ENCODE measurements around the gene SEMA7A. TPM values are rescaled to one million over a fixed set of nuclear protein-coding genes. Genes with fewer than 3 reads are reported as not detected.

The SEMA7A gene
- polyA plus RNA-seq, 1 of the 3 experiments (the other 2 are of a cell fraction), result 1.3 TPM

GRCh38 chr15:74375303-74375693, 58.5 kb downstream of the SEMA7A start:
- DNase-seq, result peak; percentile 79
- no peaks in the 10 kb centered on the region for H3K36me3 ChIP-seq (replicated peaks in 1 of 2; ENCODE audit: control insufficient read depth in 1 of 2, insufficient read depth in 2 of 2, low read length in 1 of 2)
- H3K9me3 ChIP-seq, result no peaks in the 10 kb centered on the region
- H3K79me2 ChIP-seq (ENCODE audit: insufficient read depth), result no peaks in the 10 kb centered on the region
- no peak overlapping the region for H3K27ac ChIP-seq (ENCODE audit: low read depth in 2 of 2, low read length in 1 of 2)
- H2AFZ ChIP-seq (ENCODE audit: low read depth), result no peak overlapping the region
- WGBS (ENCODE audit: low lambda C conversion rate), result 3% methylated on average over 8 of the region's 9 CpGs
- H4K20me1 ChIP-seq (ENCODE audit: insufficient read depth), result no peaks in the 10 kb centered on the region
- H3K27me3 ChIP-seq (ENCODE audit: insufficient read depth), result peaks cover 27% of the 10 kb centered on the region
- POLR2A ChIA-PET, result no interaction called here
- H3K9me2 ChIP-seq, result no peaks in the 10 kb centered on the region
- CTCF ChIA-PET, result interaction anchor here (0.8 to 23.8 kb wide), 35 partner anchors 10 to 402 kb away, joined by 3 to 779 read pairs (median 4); partner anchors contain the start of genes ARID3B, SEMA7A and UBL7
- TF ChIP-seq SMC3 (IDR thresholded peaks at IDR 0.05; ENCODE audit: low read depth, low read length) (peak; percentile 60), RFX5 (IDR thresholded peaks at IDR 0.05; ENCODE audit: low read length) (peak; percentile 34; the same call in 1 of the 2 replicates), RAD21 (IDR thresholded peaks at IDR 0.05; ENCODE audit: low read length) (peak; percentile 79), EZH2phosphoT487 (IDR thresholded peaks at IDR 0.05; ENCODE audit: borderline replicate concordance, low read depth) (no peak), CTCF (IDR thresholded peaks at IDR 0.05) (peak; percentile 92), MXI1 (IDR thresholded peaks at IDR 0.05; ENCODE audit: low read depth, low read length) (peak; percentile 44; the same call in 1 of the 2 replicates)
- H3K4me2 ChIP-seq, result peak overlapping the region; percentile 100; the same call in 1 of the 2 replicates
- no peaks in the 10 kb centered on the region for H3F3A ChIP-seq (replicated peaks; ENCODE audit: insufficient read depth)
- H3K4me1 ChIP-seq (ENCODE audit: control insufficient read depth in 1 of 2, insufficient read depth in 2 of 2, low read depth in 1 of 2, low read length in 1 of 2), result peaks cover 0 to 12% of the 10 kb centered on the region in 2 experiments; a peak in 1 of 4 replicates
- peak overlapping the region in 1 of 2 experiments; percentile 18; a peak in 1 of 4 replicates for H3K4me3 ChIP-seq (ENCODE audit: low read depth in 2 of 2, low read length in 1 of 2)
- no peak overlapping the region for H3K9ac ChIP-seq

GRCh38 chr15:74374648-74375302, 59.0 kb downstream of the SEMA7A start:
- H2AFZ ChIP-seq (ENCODE audit: low read depth), result peak overlapping the region; percentile 100; the same call in 1 of the 2 replicates

More at GRCh38 chr15:74374648-74375302, 59.0 kb downstream of the SEMA7A start:
- DNase-seq, result peak; percentile 34
- POLR2A ChIA-PET, result interaction anchor here (1.5 kb wide), 1 partner anchor 114 kb away, joined by 5 read pairs; no protein-coding TSS in a partner anchor
- H3K27me3 ChIP-seq (ENCODE audit: insufficient read depth), result peaks cover 30% of the 10 kb centered on the region
- peak overlapping the region in 1 of 2 experiments; percentile 11; a peak in 1 of 4 replicates for H3K27ac ChIP-seq (ENCODE audit: low read depth in 2 of 2, low read length in 1 of 2)
- TF ChIP-seq USF1 (IDR thresholded peaks at IDR 0.05; ENCODE audit: borderline replicate concordance, low read depth) (no peak), TCF12 (IDR thresholded peaks at IDR 0.05) (no peak)
- no peaks in the 10 kb centered on the region for H3F3A ChIP-seq (replicated peaks; ENCODE audit: insufficient read depth)
- H3K9ac ChIP-seq, result no peak overlapping the region
- CTCF ChIA-PET, result interaction anchor here (0.5 to 23.8 kb wide), 52 partner anchors 7 to 476 kb away, joined by 3 to 779 read pairs (median 4); partner anchors contain the start of genes CLK3, SEMA7A and UBL7
- peak overlapping the region; percentile 100 for H3K4me2 ChIP-seq
- H4K20me1 ChIP-seq (ENCODE audit: insufficient read depth), result no peaks in the 10 kb centered on the region
- no peaks in the 10 kb centered on the region for H3K79me2 ChIP-seq (ENCODE audit: insufficient read depth)
- H3K9me2 ChIP-seq, result no peaks in the 10 kb centered on the region
- WGBS (ENCODE audit: low lambda C conversion rate), result 55% methylated on average over 6 of the region's 11 CpGs
- no peaks in the 10 kb centered on the region for H3K36me3 ChIP-seq (replicated peaks in 1 of 2; ENCODE audit: control insufficient read depth in 1 of 2, insufficient read depth in 2 of 2, low read length in 1 of 2)
- peaks cover 0 to 12% of the 10 kb centered on the region in 2 experiments; a peak in 1 of 4 replicates for H3K4me1 ChIP-seq (ENCODE audit: control insufficient read depth in 1 of 2, insufficient read depth in 2 of 2, low read depth in 1 of 2, low read length in 1 of 2)
- H3K9me3 ChIP-seq, result no peaks in the 10 kb centered on the region
- peak overlapping the region; percentile 67 to 99 for H3K4me3 ChIP-seq (ENCODE audit: low read depth in 2 of 2, low read length in 1 of 2)
